ENCODE data around the gene YY1.
"Not testable (repeated sequence)": the region's sequence is repeated elsewhere in the genome, so short reads cannot be mapped to it uniquely, and the experiment has no call there.

Gene YY1

DNA sequence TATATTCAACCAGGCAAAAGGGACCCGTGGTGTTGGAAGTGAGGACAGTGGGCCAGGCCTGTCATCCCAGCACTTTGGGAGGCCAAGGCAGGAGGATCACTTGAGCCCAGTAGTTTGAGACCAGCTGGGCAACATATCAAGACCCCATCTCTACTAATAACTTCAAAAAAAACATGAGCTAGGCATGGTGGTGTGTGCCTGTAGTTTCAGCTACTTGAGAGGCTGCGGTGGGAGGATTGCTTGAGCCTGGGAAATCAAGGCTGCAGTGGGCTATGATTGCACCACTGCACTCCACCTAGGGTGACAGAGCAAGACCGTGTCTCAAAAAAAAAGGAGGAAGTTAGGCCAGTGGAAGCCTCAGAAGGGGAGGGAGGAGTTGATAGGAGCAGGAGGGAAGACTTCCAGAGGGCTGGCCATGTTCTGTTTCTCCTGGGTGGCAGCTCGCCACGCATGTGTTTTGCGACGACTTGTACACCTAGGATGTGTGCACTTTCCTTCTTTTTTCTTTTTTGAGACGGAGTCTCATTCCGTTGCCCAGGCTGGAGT, 57.2 kb downstream of the YY1 start:
- no peak for DNase-seq (ENCODE audit: low spot score)

DNA sequence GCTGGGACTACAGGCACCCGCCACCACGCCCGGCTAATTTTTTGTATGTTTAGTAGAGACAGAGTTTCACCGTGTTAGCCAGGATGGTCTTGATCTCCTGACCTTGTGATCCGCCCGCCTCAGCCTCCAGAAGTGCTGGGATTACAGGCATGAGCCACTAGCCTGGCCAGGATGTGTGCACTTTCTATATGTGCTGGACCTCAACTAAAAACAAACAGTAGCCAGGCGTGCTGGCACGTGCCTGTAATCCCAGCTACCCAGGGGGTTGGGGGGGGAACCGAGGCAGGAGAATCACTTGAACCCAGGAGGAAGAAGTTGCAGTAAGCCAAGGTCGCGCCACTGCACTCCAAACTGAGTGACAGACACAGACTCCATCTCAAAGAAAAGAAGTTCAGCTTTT, 57.8 kb downstream of the YY1 start:
- DNase-seq (ENCODE audit: low spot score) = not testable (repeated sequence)

DNA sequence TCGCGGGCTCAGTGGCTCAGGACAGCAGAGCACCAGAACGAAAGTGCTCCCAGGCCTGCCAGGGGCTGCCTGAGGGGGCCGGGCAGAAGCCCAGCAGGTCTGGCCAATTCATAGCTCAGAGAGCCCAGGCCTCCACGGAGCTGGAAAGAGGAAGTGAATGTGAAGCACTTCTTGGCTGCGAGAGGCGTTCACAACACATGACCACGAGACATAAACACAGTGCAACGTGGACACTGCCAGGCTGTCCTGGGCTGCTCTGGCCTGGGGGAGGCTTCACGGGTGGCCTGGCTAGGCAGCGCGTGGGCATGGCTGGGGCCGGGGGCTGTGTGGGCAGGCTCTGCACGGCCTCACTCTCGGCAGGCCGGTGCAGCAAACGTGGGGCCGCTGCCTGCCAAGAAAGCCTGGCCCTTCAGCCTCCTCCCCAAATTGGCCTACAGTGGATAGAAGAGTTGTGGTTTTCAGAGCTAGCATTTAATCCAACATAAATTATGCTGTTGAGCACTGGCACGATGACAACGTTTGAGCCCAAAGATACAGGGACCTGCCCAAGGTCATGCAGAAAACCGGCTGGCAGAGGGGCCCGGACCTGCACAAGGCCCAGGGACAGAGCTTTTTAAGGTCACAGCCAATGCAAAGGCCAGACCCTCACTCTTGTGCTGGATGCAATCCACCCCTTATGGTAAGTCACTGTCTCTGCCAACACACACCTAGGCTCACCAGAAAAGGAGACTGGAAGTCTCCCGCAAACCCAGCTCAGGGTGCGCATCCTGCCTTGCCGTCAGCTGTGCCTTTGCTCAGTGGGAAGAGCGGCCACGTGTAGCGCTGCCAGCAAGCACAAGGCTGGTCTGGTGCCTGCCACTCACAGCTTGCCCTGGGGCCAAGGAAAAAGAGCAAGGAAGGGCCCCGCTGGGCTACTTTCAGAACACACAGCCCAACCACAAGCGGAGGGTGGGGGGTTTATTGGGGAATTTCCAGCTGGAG, 58.7 kb downstream of the YY1 start:
- no peak for DNase-seq (ENCODE audit: low spot score)

DNA sequence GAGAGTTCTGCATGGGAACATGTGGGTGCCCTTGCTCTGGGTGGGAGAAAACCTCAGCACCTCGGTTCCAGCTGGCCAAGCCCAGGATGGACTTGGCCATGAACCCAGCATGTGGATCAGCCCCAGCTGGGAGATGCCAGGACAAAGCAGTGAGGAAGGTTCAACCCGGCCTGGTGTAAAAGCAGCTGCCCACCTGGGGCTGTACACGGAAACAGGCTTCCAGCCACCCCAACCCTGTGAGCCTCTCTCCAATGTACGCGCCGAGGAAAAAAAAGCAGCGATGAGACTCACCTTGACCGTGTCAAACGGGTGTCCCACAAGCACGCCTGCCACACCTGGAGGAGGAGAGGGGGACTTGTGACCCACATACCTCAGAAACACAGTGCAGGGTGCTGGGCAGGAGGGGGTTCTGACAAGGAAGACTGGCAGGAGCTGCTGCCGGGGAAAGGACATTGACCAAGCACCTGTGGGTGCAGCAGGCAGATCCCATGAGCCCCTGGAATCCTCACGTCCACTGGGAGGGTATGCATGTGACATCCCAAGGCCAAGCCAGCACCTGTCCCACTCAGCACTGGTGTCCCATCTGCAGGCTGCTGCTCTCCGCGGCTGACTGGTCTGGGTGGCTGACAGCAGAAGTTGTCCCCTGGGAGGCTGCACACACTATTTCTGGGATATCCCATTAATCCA, 59.8 kb downstream of the YY1 start:
- no peak for DNase-seq (ENCODE audit: low spot score)

DNA sequence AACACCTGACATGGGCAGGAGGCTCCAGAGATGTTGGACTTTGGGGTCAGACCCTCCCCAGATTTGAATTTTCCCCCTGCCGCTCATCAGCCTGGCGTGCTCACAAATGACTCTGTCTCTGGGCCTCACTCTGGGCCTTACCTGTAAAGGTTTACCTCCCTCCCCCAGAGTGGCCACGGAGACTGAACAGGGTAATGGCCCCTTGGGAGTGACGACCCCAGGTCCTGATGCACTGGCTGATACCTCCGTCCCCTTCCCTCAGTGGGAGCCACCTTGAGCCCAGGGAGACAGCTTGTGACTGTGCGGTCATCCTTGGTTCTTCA, 60.3 kb downstream of the YY1 start:
- DNase-seq (ENCODE audit: low spot score) = no peak

DNA sequence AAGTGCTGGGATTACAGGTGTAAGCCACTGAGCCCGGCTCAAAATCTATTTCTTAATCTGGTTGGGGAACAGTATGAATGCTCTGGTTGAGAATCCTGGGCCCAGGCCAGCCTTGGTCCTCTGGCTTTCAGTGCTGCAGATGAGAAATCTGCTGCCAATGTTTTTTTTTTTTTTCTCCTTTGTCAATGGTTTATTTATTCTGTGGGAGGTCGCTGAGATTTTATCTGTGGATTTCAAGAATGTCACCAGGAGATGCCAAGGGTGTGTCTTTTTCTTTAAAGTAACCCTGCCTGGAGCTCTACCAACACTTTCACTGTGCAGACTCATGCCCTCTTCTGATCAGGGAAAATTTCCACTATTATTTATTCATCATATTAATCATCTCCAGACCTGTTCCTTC, 63.7 kb downstream of the YY1 start:
- DNase-seq (ENCODE audit: low spot score) = no peak

DNA sequence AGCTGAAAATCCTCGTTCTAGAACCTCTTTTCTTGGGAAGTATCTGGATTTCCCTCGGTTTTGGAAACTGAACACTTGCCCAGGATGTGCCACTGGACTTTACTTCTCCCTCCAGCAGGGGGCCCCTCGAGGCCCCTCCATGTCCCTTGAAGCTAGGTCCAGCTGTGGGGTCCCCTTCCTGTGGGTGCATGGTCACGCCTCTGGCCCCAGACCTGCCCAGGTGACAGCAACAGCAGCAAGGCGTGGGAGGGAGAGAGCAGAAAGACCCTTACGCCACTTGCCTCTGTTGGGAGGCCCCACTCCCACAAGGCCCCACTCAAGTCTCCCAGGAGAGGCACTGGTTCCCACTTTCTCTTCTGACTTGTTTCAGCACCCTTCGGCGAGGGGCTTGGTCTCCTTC, 64.2 kb downstream of the YY1 start:
- peak; percentile 15 for DNase-seq (ENCODE audit: low spot score)

DNA sequence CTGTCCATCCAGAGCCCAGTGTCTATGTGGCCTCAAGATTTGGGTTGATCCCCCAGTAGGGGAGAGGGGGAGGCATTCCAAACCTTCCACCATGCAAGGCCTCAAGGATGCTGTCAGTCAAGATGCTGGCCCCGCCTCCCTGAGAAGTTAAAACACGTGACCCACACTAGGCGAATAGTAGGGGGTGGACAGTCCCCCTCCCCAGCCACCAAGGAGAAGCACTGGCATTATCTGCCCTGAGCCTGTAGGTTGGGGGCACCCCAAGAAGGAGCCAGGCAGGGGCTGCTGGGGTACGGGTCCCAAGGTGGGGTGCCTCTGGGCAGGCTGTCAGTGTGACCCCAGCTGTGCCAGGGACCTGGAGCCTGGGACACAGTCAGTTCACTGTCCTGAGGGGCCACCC, 65.0 kb downstream of the YY1 start:
- DNase-seq (ENCODE audit: low spot score) = no peak

DNA sequence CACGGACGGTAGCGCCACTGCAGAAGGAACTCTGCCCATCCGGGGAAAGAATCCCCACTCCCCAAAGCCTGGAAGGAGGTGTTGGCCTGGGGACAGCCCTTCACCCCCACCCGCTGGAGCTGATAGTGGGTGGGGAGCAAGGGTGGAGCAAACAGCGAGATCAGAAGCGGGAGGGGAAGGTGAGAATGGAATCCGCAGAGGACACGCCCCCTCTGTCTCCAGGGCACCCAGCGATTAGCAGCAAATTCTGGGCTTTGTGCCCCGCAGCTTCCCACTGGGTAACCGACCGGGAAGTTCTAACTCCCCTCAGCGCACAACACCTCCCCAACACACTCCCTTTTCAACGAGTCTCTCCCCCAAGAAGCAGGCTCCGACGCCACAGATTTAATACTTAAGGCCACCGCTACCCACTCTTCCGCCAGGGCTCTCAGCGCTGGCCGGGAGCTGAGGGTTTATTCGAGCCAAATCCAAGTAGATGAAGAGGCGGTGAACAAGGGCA, 65.9 kb downstream of the YY1 start:
- peak; percentile 35 for DNase-seq (ENCODE audit: low spot score)

DNA sequence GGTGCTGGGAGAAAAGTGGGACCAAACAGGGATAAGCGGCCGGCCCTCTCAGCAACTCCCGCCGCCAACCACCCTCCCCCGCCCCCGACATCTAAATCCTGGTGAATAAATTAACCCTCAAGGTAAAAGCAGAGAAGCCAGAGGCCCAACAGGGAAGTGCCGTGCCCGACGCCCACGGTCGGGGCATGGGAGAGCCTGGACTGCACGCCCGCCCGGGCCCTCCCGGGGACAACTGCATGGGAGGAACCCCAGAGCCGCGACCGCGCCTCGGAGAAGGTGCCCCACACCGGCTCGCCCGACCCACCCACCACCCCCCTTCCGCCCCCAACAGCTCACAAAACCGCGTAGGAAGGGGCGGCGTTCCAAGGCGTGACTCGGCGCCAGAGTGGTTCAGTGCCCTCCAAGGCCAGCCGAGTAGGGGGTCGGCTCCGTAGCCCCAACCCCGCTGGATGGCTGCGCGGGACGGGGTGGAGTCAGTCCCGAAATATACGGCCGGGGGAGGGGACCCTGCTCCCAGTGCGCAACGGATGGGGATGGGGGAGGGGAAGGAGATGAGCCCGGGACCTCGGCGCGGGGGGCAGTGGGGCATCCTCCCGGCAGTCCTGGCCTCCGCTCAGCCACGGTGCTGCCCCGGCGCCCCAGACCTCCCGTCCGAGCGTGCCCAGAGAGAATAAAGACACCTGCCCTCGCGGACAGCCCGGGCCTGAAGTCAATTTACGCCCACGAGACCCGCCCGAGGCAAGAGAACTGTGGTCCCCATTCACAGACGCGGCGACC, 66.6 kb downstream of the YY1 start:
- DNase-seq (ENCODE audit: low spot score) = no peak

DNA sequence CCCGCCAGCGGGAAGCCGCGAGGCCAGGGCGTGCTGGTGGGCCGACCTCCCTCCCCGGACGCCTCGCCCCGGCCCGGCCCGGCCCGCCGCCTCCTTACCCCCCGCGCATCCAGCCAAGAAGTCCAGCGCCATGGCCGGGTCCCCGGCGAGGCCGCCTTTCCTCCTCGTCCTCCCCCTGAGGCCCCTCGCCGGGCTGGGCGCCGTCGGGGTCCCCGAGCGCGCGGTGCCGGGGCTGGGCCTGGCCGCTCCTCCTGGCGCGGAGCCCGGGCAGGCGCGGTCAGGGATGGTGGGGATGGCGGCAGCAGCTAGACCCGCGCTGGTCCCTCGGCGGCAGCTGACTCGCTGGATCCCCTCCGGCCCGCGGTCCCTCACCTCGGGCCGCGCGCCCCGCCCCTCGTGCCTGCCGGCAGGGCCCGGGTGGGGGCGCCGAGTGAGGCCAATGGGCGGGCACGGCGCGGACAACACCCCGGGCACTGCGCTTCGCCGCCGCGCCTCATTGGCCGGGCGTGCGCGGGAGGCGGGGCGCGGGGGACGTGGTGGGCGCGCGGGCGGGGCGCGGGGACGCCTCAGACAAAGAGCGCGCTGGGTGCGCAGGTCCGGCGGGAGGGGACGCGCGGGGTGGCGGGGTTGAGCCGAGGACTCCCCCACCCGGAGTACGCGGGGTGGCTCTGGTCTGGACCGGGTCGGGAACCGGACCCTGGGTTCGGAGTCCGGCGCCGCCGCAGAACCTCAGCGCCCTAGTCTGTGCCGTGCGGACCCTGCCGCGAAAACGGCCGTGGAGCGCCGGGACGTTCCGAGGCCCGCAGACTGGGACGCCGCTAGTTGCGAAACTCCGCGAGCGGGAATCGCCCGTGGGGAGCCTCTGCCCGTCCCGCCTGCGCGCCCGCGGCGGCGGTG, 67.4 kb downstream of the YY1 start, which contains the start of gene SLC25A29:
TSS of gene SLC25A29 (minus strand) at position 344 of the 897 bp plus-strand sequence. CDS start at position 132, 212 bp downstream.
- peak; percentile 54 for DNase-seq (ENCODE audit: low spot score)

DNA sequence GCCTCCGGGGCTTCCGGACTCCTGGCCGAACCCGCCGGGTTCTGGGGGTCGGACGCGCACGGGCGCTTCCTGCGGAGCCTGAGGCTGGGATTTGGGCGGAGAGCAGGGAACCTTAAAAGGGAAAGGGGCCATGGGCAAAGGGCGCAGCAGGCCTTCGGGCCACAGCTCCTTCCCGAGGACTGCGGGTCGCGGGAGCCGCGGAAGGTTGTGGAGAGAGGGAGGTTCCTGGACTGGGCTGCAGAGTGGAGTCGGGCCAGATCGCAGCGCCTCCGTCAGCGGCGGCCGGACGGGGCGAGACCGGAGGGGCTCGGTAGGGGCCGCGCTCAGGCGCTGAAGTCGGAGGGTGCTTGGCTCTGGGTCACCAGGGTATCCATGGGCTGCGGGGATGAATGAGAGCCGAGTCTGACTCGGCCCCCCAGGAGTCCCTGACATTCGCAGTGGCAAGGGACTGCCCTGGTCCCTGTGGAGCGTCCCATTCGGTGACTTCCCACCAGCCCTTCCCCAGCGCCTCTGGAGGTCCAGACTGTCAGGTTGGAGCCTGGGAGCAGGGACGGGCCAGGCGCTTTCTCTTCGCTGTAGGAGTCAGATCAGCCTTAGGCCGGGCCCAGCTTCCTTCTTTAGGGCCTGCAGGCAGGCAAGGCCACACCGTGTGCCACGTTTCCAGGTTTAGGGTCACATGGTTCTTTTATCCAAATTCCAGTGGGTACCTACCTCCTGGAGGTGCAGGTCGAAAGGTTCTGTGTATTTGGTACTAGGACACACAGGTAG, 68.2 kb downstream of the YY1 start:
- no peak for DNase-seq (ENCODE audit: low spot score)

DNA sequence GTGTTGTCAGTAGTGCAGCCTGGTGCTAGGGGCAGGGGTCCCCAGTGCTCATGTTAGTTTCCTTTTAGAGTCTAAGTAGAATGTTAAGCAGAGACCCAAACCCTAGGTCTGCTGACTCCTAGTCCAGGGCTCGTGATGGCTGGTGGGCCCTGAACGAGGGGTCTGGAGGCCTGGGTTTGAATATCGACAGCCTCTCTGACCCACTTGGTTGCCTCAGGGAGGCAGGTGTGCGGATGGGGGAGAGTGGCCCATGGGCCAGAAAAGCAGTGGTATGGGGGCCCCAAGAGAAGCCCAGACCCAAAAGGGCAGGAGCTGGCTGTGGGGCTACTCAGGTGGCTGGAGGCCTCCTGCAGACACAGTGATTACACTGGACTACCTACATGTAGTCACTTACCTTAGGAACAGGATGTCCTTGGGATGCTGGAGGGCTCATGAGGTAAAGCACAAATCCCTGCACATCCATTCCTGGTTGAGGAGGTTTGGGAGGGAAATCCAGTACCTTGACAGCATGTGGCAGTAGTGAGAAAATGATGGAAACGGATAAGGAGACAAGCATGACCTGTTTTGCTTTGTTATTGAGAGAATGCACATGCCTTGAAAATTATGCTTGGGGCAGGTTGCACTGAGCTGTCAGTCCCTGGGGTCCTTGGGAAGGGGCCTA, 69.0 kb downstream of the YY1 start:
- no peak for DNase-seq (ENCODE audit: low spot score)

DNA sequence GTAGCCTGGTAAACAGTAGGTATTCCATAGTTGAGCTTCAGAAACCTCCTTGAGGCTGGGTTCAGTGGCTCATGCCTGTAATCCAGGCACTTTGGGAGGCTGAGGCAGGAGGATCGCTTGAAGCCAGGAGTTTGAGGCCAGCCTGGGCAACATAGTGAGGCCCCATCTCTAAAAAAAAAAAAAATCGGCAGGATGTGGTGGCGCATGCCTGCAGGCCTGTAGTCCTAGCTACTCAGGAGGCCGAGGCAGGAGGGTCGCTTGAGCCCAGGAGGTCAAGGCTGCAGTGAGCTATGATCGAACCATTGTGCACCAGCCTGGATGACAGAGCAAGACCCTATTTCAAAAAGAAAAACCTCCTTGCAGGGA, 69.5 kb downstream of the YY1 start:
- not testable (repeated sequence) for DNase-seq (ENCODE audit: low spot score)

DNA sequence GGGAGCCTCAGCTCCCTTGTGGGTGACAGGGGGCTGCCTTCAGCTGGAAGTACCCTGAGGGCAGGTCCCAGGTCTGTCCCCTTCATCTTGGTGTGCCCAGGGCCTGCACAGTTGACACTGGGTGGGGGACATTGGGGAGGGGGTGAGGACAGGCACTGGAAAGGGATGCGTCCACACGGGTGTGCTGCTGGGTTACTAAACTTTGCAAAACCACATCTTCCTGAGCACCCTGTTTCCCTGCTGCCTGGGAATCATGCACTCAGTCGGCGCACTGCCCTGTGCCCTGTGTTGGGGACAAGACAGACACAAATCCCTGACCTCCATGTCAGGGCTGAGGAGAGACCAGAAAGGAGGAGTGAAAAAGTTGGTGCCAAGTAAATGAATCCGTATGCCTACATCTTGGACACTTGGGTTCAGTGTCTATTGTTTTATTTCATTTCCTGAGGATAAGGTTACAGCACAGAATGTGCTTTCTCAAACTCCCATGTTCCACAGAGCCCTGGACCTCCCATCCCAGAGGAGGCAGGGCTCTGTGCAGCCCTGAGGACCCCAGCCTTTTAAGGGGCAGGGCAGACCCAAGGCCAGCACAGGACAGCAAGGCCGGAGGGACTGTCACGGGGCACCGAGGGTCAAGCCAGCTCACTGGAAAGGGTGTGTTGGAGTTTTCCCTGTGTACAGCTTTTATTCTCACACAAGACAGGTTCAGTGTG, 70.2 kb downstream of the YY1 start:
- DNase-seq (ENCODE audit: low spot score) = no peak

DNA sequence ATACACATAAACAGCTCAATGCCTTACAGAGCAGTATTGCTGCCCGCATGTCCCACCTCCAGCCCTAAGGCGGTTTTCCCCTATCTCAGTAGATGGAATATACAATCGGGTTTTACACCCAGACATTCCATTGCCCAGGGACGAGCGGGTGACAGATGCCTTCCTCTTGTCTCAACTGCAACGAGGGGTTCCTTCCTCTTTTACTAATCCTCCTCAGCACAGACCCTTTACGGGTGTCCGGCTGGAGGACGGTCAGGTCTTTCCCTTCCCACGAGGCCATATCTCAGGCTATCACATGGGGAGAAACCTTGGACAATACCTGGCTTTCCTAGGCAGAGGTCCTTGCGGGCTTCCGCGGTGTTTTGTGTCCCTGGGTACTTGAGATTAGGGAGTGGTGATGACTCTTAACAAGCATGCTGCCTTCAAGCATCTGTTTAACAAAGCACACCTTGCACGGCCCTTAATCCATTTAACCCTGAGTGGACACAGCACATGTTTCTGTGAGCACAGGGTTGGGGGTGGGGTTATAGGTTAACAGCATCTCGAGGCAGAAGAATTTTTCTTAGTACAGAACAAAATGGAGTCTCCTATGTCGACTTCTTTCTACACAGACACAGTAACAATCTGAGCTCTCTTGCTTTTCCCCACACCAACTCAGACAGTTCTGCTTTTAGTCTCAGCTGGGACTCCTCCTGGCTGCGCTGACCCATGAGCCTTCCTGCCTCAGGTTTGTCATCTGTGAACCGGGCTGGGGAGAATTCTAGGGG, 73.3 kb downstream of the YY1 start:
- DNase-seq (ENCODE audit: low spot score) = not testable (repeated sequence)

DNA sequence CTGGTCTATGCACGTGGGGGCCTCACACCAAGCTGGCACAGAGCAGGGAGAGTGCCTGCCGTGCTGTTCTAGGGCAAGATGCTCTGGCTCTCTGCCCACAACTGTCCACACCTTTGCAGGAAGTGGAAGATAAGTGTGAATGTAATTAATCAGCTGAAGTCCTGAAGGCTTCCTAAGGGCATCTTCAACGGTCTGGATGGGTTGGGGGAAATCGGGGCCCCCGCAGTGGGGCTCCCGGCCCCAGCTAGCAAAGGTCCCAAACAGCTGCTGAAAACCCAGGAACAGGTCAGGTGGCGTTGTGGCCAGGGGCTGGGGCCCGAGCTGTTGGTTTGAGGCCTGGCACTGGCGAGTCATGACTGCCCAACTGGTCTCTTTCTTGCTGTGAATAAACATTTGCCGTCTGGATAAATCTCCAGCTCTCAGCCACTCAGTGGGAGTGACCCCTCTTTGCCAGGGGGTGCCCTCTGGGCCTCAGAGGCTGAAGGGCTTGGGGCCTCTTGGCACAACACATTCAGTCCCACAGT, 74.0 kb downstream of the YY1 start:
- DNase-seq (ENCODE audit: low spot score) = no peak
